Astrocyte (in vitro differentiated cells and primary cell): ENCODE measurements around the gene ZNF444. TPM values are rescaled to one million over a fixed set of nuclear protein-coding genes. Genes with fewer than 3 reads are reported as not detected.
"Not testable (repeated sequence)": the region's sequence is repeated elsewhere in the genome, so short reads cannot be mapped to it uniquely, and the experiment has no call there.

Experiments
- DNase-seq: peaks from one replicate; pipeline ENCODE4 v3.0.0-alpha.2; 2010; ENCODE audit warnings: low read depth
- FAIRE-seq: peaks from 2 replicates; lab custom pipeline; 2011; peaks lifted over from hg19 to GRCh38; lab: Jason Lieb, UNC
- H2AFZ ChIP-seq: 2 replicates; pipeline ENCODE4 v1.6.0; 2012; ENCODE audit warnings: low read depth, low read length, inconsistent platforms
- H3K27ac ChIP-seq: 2 replicates; pipeline ENCODE4 v1.5.1; 2011; ENCODE audit warnings: low read depth, low read length, inconsistent platforms
- H3K27me3 ChIP-seq: 2 replicates; pipeline ENCODE4 v1.6.0; 2011; ENCODE audit warnings: low read length, inconsistent platforms; ENCODE audit not compliant: insufficient read depth
- H3K36me3 ChIP-seq: 2 replicates; pipeline ENCODE4 v1.5.1; 2011; ENCODE audit warnings: low read length, inconsistent platforms; ENCODE audit not compliant: insufficient read depth
- H3K4me1 ChIP-seq: 2 replicates; pipeline ENCODE4 v1.5.1; 2011; ENCODE audit warnings: low read length, inconsistent platforms; ENCODE audit not compliant: insufficient read depth
- H3K4me2 ChIP-seq: 2 replicates; pipeline ENCODE4 v1.6.0; 2012; ENCODE audit warnings: low read length, inconsistent platforms
- H3K4me3 ChIP-seq: 2 replicates; pipeline ENCODE4 v1.5.1; 2011; ENCODE audit warnings: low read depth, mild to moderate bottlenecking, low read length, inconsistent platforms; ENCODE audit not compliant: insufficient read depth
- H3K79me2 ChIP-seq: 2 replicates; pipeline ENCODE4 v1.6.0; 2012; ENCODE audit warnings: mild to moderate bottlenecking, low read length, inconsistent platforms; ENCODE audit not compliant: insufficient read depth
- H3K9ac ChIP-seq: 2 replicates; pipeline ENCODE4 v1.6.0; 2012; ENCODE audit warnings: mild to moderate bottlenecking, low read length, inconsistent platforms
- H3K9me3 ChIP-seq: 2 replicates; pipeline ENCODE4 v1.5.1; 2012; ENCODE audit warnings: low read depth, mild to moderate bottlenecking, low read length, inconsistent platforms; ENCODE audit not compliant: insufficient read depth
- H4K20me1 ChIP-seq: 2 replicates; pipeline ENCODE4 v1.6.0; 2012; ENCODE audit warnings: low read length, inconsistent platforms; ENCODE audit not compliant: insufficient read depth
- H3K27ac Mint-ChIP-seq: one replicate; pipeline ENCODE4 v1.8.0; 2021; ENCODE audit warnings: mild to moderate bottlenecking, mixed read lengths; ENCODE audit not compliant: unreplicated experiment
- H3K27me3 Mint-ChIP-seq: one replicate; pipeline ENCODE4 v1.8.0; 2021; ENCODE audit warnings: low read depth, mixed read lengths; ENCODE audit not compliant: unreplicated experiment
- H3K36me3 Mint-ChIP-seq: one replicate; pipeline ENCODE4 v1.8.0; 2021; ENCODE audit warnings: low read depth, mixed read lengths; ENCODE audit not compliant: unreplicated experiment
- H3K4me1 Mint-ChIP-seq: one replicate; pipeline ENCODE4 v1.8.0; 2021; ENCODE audit warnings: low read depth, mixed read lengths; ENCODE audit not compliant: unreplicated experiment
- H3K4me3 Mint-ChIP-seq: one replicate; pipeline ENCODE4 v1.8.0; 2021; ENCODE audit warnings: mild to moderate bottlenecking, moderate library complexity, mixed read lengths; ENCODE audit not compliant: unreplicated experiment
- H3K9me3 Mint-ChIP-seq: one replicate; pipeline ENCODE4 v1.8.0; 2021; ENCODE audit warnings: mild to moderate bottlenecking, mixed read lengths; ENCODE audit not compliant: unreplicated experiment
- EZH2 ChIP-seq: IDR thresholded peaks from 2 replicates; pipeline ENCODE4 v1.6.1; 2012; ENCODE audit warnings: mild to moderate bottlenecking, low read length, inconsistent platforms; ENCODE audit not compliant: insufficient read depth
- total RNA-seq: library from RNA; stranded (reverse); gene quantifications from 2 replicates; pipeline ENCODE4 v1.2.1, GENCODE V29; 2021
- TF ChIP-seq, protein P1 (sequence below): IDR thresholded peaks from 2 replicates; pipeline ENCODE4 v1.5.1; 2011; ENCODE audit warnings: low read depth, mild to moderate bottlenecking, inconsistent platforms, low read length, moderate library complexity; ENCODE audit not compliant: insufficient read depth

The ZNF444 gene
- total RNA-seq, 1 donor from 2014 or later: 34.7 TPM

- TF ChIP-seq, protein P1, sequence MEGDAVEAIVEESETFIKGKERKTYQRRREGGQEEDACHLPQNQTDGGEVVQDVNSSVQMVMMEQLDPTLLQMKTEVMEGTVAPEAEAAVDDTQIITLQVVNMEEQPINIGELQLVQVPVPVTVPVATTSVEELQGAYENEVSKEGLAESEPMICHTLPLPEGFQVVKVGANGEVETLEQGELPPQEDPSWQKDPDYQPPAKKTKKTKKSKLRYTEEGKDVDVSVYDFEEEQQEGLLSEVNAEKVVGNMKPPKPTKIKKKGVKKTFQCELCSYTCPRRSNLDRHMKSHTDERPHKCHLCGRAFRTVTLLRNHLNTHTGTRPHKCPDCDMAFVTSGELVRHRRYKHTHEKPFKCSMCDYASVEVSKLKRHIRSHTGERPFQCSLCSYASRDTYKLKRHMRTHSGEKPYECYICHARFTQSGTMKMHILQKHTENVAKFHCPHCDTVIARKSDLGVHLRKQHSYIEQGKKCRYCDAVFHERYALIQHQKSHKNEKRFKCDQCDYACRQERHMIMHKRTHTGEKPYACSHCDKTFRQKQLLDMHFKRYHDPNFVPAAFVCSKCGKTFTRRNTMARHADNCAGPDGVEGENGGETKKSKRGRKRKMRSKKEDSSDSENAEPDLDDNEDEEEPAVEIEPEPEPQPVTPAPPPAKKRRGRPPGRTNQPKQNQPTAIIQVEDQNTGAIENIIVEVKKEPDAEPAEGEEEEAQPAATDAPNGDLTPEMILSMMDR: no peak
- TF ChIP-seq EZH2: no peak
- FAIRE-seq: no peak
- Mint-ChIP-seq H3K27ac (peak overlapping the region; percentile 53), H3K27me3 (no peaks in the 10 kb centered on the region), H3K4me1 (peaks cover 23% of the 10 kb centered on the region), H3K36me3 (peaks cover 1% of the 10 kb centered on the region), H3K4me3 (no peak overlapping the region), H3K9me3 (no peaks in the 10 kb centered on the region)
- Histone ChIP-seq H2AFZ (no peak overlapping the region), H3K36me3 (no peaks in the 10 kb centered on the region), H3K4me3 (no peak overlapping the region), H3K4me2 (no peak overlapping the region), H4K20me1 (peaks cover 71% of the 10 kb centered on the region), H3K9me3 (no peaks in the 10 kb centered on the region), H3K4me1 (no peaks in the 10 kb centered on the region), H3K79me2 (peaks cover 80% of the 10 kb centered on the region), H3K27me3 (no peaks in the 10 kb centered on the region), H3K9ac (no peak overlapping the region), H3K27ac (no peak overlapping the region)
- no peak for DNase-seq
Measured at GRCh38 chr19:56104423-56104822, 36.7 kb upstream of the ZNF444 start.

GRCh38 chr19:56105090-56105701 is 35.9 kb upstream of the ZNF444 start:
- H3K36me3 ChIP-seq: no peaks in the 10 kb centered on the region
- H3K9ac ChIP-seq: no peak overlapping the region
- FAIRE-seq (no peak), DNase-seq (peak; percentile 32)
- peaks cover 25% of the 10 kb centered on the region for H3K4me1 Mint-ChIP-seq
- H3K4me3 ChIP-seq: no peak overlapping the region
- H3K9me3 Mint-ChIP-seq: no peaks in the 10 kb centered on the region
- H3K4me2 ChIP-seq: peak overlapping the region; percentile 6
- peaks cover 80% of the 10 kb centered on the region for H3K79me2 ChIP-seq
- H4K20me1 ChIP-seq: peaks cover 77% of the 10 kb centered on the region
- no peaks in the 10 kb centered on the region for H3K27me3 Mint-ChIP-seq
- no peak overlapping the region for H3K27ac Mint-ChIP-seq
- no peak overlapping the region for H3K27ac ChIP-seq
- no peak overlapping the region for H2AFZ ChIP-seq
- no peak overlapping the region for H3K4me3 Mint-ChIP-seq
- TF ChIP-seq EZH2: no peak
- TF ChIP-seq, protein P1: no peak
- peaks cover 1% of the 10 kb centered on the region for H3K36me3 Mint-ChIP-seq
- no peaks in the 10 kb centered on the region for H3K9me3 ChIP-seq
- H3K27me3 ChIP-seq: no peaks in the 10 kb centered on the region
- H3K4me1 ChIP-seq: no peaks in the 10 kb centered on the region

DNA sequence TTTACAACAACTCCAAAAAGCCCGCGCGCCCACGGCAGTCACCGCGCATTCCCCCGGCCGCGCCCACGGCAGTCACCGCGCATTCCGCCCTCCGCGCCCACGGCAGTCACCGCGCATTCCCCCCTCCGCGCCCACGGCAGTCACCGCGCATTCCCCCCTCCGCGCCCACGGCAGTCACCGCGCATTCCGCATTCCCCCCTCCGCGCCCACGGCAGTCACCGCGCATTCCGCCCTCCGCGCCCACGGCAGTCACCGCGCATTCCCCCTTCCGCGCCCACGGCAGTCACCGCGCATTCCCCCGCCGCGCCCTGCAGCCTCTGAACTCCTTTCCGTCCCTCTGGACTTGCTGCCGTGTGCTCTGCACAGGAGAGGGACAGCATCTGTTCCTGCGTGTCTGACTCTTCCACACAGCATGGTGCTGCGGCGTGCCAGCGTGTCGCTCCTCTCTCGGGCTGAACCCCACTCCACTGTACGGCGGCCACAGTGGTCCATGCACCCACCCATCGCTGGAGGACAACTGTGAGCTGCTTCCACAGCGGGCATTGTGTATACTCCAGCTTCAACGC is 35.2 kb upstream of the ZNF444 start:
- H2AFZ ChIP-seq, H3K4me2 ChIP-seq, DNase-seq, H3K9ac ChIP-seq, FAIRE-seq, H3K9me3 Mint-ChIP-seq, H3K27me3 Mint-ChIP-seq, H3K36me3 ChIP-seq, H3K9me3 ChIP-seq, H3K4me3 Mint-ChIP-seq, H3K27me3 ChIP-seq, H3K36me3 Mint-ChIP-seq, H3K27ac ChIP-seq, H3K4me3 ChIP-seq, H3K4me1 ChIP-seq: not testable (repeated sequence)
- Histone ChIP-seq H4K20me1 (peaks cover 84% of the 10 kb centered on the region), H3K79me2 (peaks cover 88% of the 10 kb centered on the region)
- peaks cover 33% of the 10 kb centered on the region for H3K4me1 Mint-ChIP-seq
- H3K27ac Mint-ChIP-seq: peak overlapping the region; percentile 69
